HepG2 (cell line): ENCODE results near the gene PCIF1. TPM values are rescaled to one million over a fixed set of nuclear protein-coding genes. Genes with fewer than 3 reads are reported as not detected.

Experiments
- EZH2 ChIP-seq: conservative IDR thresholded peaks from 2 replicates; pipeline ENCODE4 v1.6.1; 2012; ENCODE audit warnings: mild to moderate bottlenecking, low read depth, low read length, moderate library complexity
- HOXA3 ChIP-seq: sonication (generic); formaldehyde crosslinking; IDR thresholded peaks from 2 replicates; pipeline ENCODE4 v1.5.0; 2020; ENCODE audit warnings: missing genetic modification reagents
- KDM4B ChIP-seq: sonication (generic); formaldehyde crosslinking; IDR thresholded peaks from 2 replicates; pipeline ENCODE4 v1.4.0; 2020; ENCODE audit warnings: missing genetic modification reagents
- KLF13 ChIP-seq: sonication (generic); formaldehyde crosslinking; IDR thresholded peaks from 2 replicates; pipeline ENCODE4 v1.4.0; 2020; ENCODE audit warnings: mild to moderate bottlenecking, missing genetic modification reagents
- KLF6 ChIP-seq: IDR thresholded peaks from 2 replicates; pipeline ENCODE4 v1.8.0; 2016; ENCODE audit warnings: missing biosample characterization, missing genetic modification reagents
- MTF2 ChIP-seq: sonication (generic); formaldehyde crosslinking; IDR thresholded peaks from 2 replicates; pipeline ENCODE4 v1.5.0; 2020; ENCODE audit warnings: missing genetic modification reagents, borderline replicate concordance
- RBFOX2 ChIP-seq: fragments of 200-400 bp; formaldehyde crosslinking; IDR thresholded peaks from 2 replicates; pipeline ENCODE4 v1.6.1; 2017; ENCODE audit warnings: low read depth, mild to moderate bottlenecking, low read length
- SALL1 ChIP-seq: sonication (generic); formaldehyde crosslinking; IDR thresholded peaks from 2 replicates; pipeline ENCODE4 v1.8.0; 2022; ENCODE audit warnings: mild to moderate bottlenecking, missing genetic modification reagents
- SMAD1 ChIP-seq: sonication (generic); formaldehyde crosslinking; IDR thresholded peaks from 2 replicates; pipeline ENCODE4 v1.4.0; 2020; ENCODE audit warnings: missing genetic modification reagents, low read depth, mild to moderate bottlenecking, borderline replicate concordance
- TEAD3 ChIP-seq: optimal IDR thresholded peaks from 2 replicates; pipeline ENCODE3; 2016; ENCODE audit warnings: borderline replicate concordance
- ZNF207 ChIP-seq: fragments of 450-650 bp; IDR thresholded peaks from 2 replicates; pipeline ENCODE4 v1.6.1; 2016; ENCODE audit warnings: antibody characterized with exemption, borderline replicate concordance
- ZNF33B ChIP-seq: sonication (generic); formaldehyde crosslinking; IDR thresholded peaks from 2 replicates; pipeline ENCODE4 v1.5.1; 2020; ENCODE audit warnings: mild to moderate bottlenecking, missing genetic modification reagents
- polyA plus RNA-seq, 8 experiments: library from polyadenylated mRNA; depleted of rRNA in 3 of 8; stranded (reverse) in 7 of 8; unstranded in 1 of 8; fragments of >200 nt; fragmentation: Illumina TruSeq in 4 of 8; extraction: Trizol in 4 of 8; gene quantifications; 2 replicates each; pipeline versions ENCODE4 v1.2.1 to v1.2.3, GENCODE V29; 2011 to 2016; ENCODE audit warnings: low read depth in 4 of 8, missing spikeins in 1 of 8, mixed read lengths in 1 of 8; ENCODE audit not compliant: insufficient read depth in 1 of 8
- total RNA-seq, 5 experiments: library from RNA; depleted of rRNA; stranded (reverse); fragments of >200 nt; fragmentation: Illumina TruSeq; extraction: Trizol; gene quantifications; 2 replicates each; pipeline ENCODE4 v1.2.3, GENCODE V29; 2016; ENCODE audit warnings: low read depth in 1 of 5
- TF ChIP-seq, protein P1 (sequence below): IDR thresholded peaks from 2 replicates; pipeline ENCODE4 v1.4.0; 2020; ENCODE audit warnings: mild to moderate bottlenecking, missing genetic modification reagents
- TF ChIP-seq, protein P2 (sequence below): IDR thresholded peaks from 2 replicates; pipeline ENCODE4 v1.6.1; 2012; ENCODE audit warnings: low read length, improper control_type of control experiment
- TF ChIP-seq, protein P3 (sequence below): sonication (generic); formaldehyde crosslinking; IDR thresholded peaks from 2 replicates; pipeline ENCODE4 v1.4.0; 2020; ENCODE audit warnings: missing genetic modification reagents, borderline replicate concordance
- TF ChIP-seq, protein P4 (sequence below): sonication (generic); formaldehyde crosslinking; IDR thresholded peaks from 2 replicates; pipeline ENCODE4 v1.4.0; 2020; ENCODE audit warnings: missing genetic modification reagents, borderline replicate concordance

The PCIF1 gene
- total and polyA plus RNA-seq, 2 of the 13 experiments (the other 11 are each of a cell fraction or from before 2014, with no cell fraction given), result 20.9 to 24.4 TPM

DNA sequence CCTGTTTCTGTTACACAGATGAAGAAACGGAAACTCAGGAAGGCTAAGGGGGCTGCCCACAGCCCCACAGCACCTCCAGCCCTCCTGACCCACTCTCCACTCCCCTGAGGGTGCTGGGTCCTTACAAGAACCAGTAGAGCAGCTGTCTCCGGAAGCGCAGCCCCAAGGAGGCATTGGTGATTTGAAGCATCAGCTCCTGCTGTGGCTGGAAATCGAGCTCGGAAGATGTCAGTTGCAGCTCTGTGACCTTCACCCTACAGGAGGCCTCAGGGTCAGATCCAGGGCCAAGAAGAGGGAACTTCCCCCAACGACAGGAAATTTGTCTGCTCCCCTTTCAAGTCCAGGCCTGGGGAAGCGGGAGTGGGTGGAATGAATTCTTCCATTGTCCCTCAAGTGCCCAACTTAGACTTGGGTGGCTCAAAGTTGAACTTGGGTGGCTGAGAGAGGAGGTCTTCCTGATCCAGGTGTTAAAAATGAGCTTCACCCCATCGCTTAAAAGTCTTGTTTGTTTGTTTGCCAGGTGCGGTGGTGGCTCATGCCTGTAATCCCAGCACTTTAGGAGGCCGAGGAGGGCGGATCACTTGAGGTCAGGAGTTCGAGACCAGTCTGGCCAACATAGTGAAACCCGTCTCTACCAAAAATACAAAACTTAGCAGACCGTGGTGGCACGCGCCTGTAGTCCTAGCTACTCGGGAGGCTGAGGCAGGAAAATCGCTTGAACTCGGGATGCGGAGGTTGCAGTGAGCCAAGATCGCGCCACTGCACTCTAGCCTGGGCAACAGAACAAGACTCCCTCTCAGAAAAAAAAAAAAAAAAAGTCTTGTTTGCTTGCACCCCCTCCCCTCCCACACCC, 24.4 kb upstream of the PCIF1 start (continued):
- TF ChIP-seq, protein P1, sequence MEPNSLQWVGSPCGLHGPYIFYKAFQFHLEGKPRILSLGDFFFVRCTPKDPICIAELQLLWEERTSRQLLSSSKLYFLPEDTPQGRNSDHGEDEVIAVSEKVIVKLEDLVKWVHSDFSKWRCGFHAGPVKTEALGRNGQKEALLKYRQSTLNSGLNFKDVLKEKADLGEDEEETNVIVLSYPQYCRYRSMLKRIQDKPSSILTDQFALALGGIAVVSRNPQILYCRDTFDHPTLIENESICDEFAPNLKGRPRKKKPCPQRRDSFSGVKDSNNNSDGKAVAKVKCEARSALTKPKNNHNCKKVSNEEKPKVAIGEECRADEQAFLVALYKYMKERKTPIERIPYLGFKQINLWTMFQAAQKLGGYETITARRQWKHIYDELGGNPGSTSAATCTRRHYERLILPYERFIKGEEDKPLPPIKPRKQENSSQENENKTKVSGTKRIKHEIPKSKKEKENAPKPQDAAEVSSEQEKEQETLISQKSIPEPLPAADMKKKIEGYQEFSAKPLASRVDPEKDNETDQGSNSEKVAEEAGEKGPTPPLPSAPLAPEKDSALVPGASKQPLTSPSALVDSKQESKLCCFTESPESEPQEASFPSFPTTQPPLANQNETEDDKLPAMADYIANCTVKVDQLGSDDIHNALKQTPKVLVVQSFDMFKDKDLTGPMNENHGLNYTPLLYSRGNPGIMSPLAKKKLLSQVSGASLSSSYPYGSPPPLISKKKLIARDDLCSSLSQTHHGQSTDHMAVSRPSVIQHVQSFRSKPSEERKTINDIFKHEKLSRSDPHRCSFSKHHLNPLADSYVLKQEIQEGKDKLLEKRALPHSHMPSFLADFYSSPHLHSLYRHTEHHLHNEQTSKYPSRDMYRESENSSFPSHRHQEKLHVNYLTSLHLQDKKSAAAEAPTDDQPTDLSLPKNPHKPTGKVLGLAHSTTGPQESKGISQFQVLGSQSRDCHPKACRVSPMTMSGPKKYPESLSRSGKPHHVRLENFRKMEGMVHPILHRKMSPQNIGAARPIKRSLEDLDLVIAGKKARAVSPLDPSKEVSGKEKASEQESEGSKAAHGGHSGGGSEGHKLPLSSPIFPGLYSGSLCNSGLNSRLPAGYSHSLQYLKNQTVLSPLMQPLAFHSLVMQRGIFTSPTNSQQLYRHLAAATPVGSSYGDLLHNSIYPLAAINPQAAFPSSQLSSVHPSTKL (CRISPR knock-in tag), result peak; percentile 78
- TF ChIP-seq EZH2 (no peak), MTF2 (CRISPR knock-in tag) (no peak), KLF13 (no peak), RBFOX2 (0 out of 2 replicates have a peak, but pooled peaks have one; percentile 1), HOXA3 (CRISPR knock-in tag) (peak; percentile 67), SMAD1 (CRISPR knock-in tag) (no peak), SALL1 (CRISPR knock-in tag) (peak; percentile 43; the same call in 1 of the 2 replicates), KDM4B (CRISPR knock-in tag) (no peak), KLF6 (CRISPR knock-in tag) (no peak; the same call in 1 of the 2 replicates), ZNF33B (CRISPR knock-in tag) (no peak), ZNF207 (no peak), TEAD3 (CRISPR knock-in tag) (peak; percentile 61)
- TF ChIP-seq, protein P2, sequence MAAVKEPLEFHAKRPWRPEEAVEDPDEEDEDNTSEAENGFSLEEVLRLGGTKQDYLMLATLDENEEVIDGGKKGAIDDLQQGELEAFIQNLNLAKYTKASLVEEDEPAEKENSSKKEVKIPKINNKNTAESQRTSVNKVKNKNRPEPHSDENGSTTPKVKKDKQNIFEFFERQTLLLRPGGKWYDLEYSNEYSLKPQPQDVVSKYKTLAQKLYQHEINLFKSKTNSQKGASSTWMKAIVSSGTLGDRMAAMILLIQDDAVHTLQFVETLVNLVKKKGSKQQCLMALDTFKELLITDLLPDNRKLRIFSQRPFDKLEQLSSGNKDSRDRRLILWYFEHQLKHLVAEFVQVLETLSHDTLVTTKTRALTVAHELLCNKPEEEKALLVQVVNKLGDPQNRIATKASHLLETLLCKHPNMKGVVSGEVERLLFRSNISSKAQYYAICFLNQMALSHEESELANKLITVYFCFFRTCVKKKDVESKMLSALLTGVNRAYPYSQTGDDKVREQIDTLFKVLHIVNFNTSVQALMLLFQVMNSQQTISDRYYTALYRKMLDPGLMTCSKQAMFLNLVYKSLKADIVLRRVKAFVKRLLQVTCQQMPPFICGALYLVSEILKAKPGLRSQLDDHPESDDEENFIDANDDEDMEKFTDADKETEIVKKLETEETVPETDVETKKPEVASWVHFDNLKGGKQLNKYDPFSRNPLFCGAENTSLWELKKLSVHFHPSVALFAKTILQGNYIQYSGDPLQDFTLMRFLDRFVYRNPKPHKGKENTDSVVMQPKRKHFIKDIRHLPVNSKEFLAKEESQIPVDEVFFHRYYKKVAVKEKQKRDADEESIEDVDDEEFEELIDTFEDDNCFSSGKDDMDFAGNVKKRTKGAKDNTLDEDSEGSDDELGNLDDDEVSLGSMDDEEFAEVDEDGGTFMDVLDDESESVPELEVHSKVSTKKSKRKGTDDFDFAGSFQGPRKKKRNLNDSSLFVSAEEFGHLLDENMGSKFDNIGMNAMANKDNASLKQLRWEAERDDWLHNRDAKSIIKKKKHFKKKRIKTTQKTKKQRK, result no peak
- TF ChIP-seq, protein P3, sequence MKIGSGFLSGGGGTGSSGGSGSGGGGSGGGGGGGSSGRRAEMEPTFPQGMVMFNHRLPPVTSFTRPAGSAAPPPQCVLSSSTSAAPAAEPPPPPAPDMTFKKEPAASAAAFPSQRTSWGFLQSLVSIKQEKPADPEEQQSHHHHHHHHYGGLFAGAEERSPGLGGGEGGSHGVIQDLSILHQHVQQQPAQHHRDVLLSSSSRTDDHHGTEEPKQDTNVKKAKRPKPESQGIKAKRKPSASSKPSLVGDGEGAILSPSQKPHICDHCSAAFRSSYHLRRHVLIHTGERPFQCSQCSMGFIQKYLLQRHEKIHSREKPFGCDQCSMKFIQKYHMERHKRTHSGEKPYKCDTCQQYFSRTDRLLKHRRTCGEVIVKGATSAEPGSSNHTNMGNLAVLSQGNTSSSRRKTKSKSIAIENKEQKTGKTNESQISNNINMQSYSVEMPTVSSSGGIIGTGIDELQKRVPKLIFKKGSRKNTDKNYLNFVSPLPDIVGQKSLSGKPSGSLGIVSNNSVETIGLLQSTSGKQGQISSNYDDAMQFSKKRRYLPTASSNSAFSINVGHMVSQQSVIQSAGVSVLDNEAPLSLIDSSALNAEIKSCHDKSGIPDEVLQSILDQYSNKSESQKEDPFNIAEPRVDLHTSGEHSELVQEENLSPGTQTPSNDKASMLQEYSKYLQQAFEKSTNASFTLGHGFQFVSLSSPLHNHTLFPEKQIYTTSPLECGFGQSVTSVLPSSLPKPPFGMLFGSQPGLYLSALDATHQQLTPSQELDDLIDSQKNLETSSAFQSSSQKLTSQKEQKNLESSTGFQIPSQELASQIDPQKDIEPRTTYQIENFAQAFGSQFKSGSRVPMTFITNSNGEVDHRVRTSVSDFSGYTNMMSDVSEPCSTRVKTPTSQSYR (CRISPR knock-in tag), result peak; percentile 83
- TF ChIP-seq, protein P4, sequence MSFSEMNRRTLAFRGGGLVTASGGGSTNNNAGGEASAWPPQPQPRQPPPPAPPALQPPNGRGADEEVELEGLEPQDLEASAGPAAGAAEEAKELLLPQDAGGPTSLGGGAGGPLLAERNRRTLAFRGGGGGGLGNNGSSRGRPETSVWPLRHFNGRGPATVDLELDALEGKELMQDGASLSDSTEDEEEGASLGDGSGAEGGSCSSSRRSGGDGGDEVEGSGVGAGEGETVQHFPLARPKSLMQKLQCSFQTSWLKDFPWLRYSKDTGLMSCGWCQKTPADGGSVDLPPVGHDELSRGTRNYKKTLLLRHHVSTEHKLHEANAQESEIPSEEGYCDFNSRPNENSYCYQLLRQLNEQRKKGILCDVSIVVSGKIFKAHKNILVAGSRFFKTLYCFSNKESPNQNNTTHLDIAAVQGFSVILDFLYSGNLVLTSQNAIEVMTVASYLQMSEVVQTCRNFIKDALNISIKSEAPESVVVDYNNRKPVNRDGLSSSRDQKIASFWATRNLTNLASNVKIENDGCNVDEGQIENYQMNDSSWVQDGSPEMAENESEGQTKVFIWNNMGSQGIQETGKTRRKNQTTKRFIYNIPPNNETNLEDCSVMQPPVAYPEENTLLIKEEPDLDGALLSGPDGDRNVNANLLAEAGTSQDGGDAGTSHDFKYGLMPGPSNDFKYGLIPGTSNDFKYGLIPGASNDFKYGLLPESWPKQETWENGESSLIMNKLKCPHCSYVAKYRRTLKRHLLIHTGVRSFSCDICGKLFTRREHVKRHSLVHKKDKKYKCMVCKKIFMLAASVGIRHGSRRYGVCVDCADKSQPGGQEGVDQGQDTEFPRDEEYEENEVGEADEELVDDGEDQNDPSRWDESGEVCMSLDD (CRISPR knock-in tag), result no peak
